ENCODE results near the gene IGFBPL1.
"Not testable (repeated sequence)": the region's sequence is repeated elsewhere in the genome, so short reads cannot be mapped to it uniquely, and the experiment has no call there.

IGFBPL1 gene

GRCh38 chr9:38380872-38381534, 43.3 kb downstream of the IGFBPL1 start:
- no peak for DNase-seq (ENCODE audit: low read depth)
- no peak overlapping the region for H3K4me3 ChIP-seq (ENCODE audit: low read depth, low read length)
- TF ChIP-seq CTCF (IDR thresholded peaks at IDR 0.05; ENCODE audit: low read depth, low read length, missing control alignments): no peak

GRCh38 chr9:38380230-38380871, 43.9 kb downstream of the IGFBPL1 start:
- DNase-seq (ENCODE audit: low read depth): no peak
- no peak overlapping the region for H3K4me3 ChIP-seq (ENCODE audit: low read depth, low read length)
- TF ChIP-seq CTCF (IDR thresholded peaks at IDR 0.05; ENCODE audit: low read depth, low read length, missing control alignments): no peak

GRCh38 chr9:38377336-38378083, 46.7 kb downstream of the IGFBPL1 start:
- not testable (repeated sequence) for DNase-seq (ENCODE audit: low read depth); H3K4me3 ChIP-seq (ENCODE audit: low read depth, low read length)

GRCh38 chr9:38376021-38376670, 48.1 kb downstream of the IGFBPL1 start:
- DNase-seq (ENCODE audit: low read depth): no peak
- no peak for TF ChIP-seq CTCF (IDR thresholded peaks at IDR 0.05; ENCODE audit: low read depth, low read length, missing control alignments)
- H3K4me3 ChIP-seq (ENCODE audit: low read depth, low read length): no peak overlapping the region

- no peak for DNase-seq (ENCODE audit: low read depth)
- TF ChIP-seq CTCF (IDR thresholded peaks at IDR 0.05; ENCODE audit: low read depth, low read length, missing control alignments): no peak
- no peak overlapping the region for H3K4me3 ChIP-seq (ENCODE audit: low read depth, low read length)
These were observed 48.7 kb downstream of the IGFBPL1 start for GRCh38 chr9:38375572-38375963.

DNA sequence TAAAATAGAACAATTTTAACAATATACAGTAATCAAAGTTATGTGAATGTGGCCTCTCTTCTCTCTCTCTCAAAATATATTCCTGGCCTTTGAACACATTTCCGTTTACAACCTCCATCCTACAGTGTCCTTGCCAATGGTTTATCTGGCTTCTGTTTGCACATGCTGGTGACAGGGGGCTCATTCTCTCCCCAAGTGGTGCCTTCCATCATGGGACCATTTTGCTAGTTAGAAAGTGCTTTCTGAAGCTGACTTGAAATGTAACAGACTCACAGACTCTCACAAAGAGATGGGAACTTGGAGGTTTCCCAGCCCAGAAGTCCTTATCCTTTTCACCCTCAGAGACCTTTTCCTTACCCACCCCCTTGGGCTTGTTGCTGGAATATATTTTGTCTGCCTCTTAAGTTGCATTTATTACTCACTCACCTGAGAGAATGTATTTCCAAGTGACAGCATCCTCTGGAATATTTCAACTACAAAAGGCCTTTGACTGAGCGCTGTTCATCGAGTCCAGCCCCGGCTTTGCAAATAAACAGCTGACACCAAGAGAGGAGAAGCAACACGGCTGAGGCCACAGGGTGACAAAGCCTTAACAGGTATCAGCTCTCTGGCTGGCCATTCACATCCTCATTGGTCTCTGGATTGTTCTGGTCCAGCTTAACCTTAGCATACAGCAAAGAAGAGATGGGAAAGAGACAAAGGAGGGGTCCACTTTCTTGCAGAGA, 49.2 kb downstream of the IGFBPL1 start:
- TF ChIP-seq CTCF (IDR thresholded peaks at IDR 0.05; ENCODE audit: low read depth, low read length, missing control alignments): no peak
- no peak for DNase-seq (ENCODE audit: low read depth)
- H3K4me3 ChIP-seq (ENCODE audit: low read depth, low read length): no peak overlapping the region
